ENCODE data around the gene MEGF8.

MEGF8 gene

GRCh38 chr19:42380155-42380554, 54.7 kb downstream of the MEGF8 start:
- no peak for DNase-seq (ENCODE audit: low read depth)

- peak; percentile 56 for DNase-seq (ENCODE audit: low read depth)
Measured at GRCh38 chr19:42386974-42387707, 61.7 kb downstream of the MEGF8 start.

DNA sequence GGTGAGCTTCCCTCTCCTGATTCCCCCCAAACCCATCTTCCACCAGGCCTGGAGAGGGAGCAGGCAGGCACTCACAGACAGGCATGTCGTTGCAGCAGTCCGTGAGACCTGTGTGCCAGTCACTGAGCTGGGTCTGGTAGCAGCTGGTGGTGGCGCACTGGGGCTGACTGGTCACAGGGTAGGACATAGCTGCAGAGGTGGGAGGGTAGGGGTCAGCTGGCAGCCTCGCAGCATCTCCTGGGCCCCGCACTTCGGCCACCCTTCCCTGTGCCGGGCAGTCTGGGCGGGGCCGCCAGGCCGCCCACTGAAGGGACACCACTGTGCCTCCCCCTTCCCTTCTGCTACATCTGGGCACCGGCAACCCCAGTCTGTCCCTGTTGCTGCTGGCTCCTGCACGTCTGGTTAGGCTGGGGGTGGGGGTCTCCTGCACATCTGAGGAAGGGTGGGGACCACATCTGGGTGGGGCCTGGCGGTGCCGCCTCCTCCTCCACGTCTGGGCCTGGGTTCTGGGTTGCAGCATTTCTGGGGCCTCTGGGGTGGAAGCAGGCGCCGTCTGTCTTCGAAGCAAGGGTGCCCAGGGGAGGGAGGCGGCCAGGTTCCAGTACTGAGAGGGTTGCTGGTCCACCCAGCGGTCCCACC, 63.5 kb downstream of the MEGF8 start:
- no peak for DNase-seq (ENCODE audit: low read depth)

DNA sequence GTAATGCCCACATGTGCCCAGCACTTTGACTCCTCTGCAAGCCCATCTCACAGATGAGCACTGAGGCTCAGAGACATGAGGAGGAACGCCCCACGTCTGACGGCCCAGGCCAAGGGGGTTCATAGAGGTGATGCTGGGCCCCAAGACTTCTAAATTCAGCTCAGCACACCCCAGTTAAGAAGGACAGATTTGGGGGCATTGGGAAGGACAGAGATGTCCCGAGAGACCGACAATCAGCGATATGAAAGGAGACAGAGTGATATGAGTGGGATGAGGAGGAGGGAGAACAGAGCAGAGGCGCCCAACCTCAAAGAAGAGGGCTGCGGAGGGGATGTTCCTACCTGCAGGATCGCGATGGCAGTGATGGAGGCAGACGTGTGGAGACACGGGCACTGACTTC, 64.5 kb downstream of the MEGF8 start, which contains the start of gene CNFN:
TSS of gene CNFN (minus strand) at position 399 of the 400 bp plus-strand sequence. CDS start 1,260 bp downstream, outside the sequence.
- DNase-seq (ENCODE audit: low read depth), result no peak

DNA sequence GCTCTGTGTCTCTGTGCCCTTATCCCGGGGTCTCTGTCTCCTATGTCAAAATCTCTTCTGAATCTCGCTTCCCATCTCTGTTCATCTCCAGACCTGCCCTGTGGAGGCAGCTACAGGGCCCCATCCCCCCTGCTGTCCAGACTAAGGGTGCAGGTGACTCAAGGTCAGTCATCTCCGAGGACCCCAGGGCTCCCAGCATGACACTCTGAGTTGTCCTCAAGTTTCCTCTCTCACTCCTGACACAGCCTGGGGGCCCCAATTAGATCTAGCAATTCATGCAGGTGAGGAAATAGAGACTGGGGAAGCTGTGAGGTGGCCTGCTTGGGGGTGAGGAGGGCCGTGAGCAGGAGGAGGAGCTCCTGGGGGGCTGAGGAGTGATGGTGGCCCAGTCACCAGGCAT, 66.7 kb downstream of the MEGF8 start:
- no peak for DNase-seq (ENCODE audit: low read depth)

DNA sequence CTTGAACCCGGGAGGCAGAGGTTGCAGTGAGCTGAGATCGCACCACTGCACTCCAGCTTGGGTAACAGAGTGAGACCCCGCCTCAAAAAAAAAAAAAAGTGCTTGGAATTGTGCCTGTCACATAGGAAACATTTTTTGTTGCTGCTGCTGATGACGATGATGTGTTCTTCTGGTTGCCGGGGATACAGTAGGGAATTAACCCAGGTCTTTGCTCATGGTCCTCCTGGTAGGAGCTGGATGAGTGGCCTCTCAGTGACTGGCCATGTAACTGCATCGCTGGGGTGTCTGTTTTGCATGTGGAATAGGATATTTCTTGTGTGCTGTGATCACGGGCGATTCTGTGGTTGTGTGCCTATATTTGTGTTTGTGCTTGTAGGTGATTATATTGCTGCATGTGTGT, 69.3 kb downstream of the MEGF8 start:
- DNase-seq (ENCODE audit: low read depth), result no peak

- DNase-seq (ENCODE audit: low read depth), result peak; percentile 82
Measured at GRCh38 chr19:42396381-42397262, 71.2 kb downstream of the MEGF8 start.

DNA sequence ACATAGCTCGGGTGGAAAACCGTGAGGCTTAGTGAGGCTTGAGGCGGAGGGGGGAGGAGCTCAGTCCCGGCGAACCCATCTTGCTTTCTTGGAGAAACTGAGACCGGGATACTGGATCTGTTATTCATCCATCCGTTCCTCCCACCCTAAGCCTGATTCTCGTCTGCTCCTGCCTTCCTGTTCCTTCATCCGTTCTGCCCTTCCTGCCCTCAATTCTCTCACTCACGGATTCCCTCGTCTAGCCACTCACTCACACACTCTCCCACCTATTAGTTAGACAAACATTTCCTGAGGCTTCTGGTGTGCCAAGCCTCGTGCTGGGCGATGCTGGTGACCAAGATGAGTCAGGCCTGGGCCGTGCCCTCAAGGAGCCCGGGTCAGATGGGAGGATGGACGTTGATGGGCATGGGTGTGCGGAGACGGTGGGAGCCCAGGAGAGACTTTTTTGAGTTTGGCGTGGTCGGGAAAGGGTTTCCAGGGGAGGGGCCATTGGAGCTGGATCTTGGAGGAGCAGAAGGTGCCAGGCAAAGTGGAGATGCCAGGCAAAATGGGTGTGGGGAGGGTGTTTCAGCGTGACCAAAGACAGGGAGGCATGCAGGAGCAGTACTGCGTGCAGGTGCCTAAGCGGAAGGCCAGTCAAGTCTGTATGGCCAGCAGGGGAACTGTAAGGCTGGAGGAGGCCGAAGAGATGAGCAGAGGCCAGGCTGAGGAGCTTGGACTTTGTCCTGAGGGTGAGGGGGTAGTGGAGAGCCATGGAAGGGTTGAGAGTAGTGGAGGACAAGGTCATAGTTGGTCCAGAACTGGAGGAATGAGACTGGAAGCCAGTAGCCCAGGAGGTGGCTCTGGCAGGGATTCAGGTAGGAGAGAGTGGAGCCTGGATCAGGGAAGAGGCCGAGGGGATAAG, 72.1 kb downstream of the MEGF8 start:
- DNase-seq (ENCODE audit: low read depth), result no peak

DNA sequence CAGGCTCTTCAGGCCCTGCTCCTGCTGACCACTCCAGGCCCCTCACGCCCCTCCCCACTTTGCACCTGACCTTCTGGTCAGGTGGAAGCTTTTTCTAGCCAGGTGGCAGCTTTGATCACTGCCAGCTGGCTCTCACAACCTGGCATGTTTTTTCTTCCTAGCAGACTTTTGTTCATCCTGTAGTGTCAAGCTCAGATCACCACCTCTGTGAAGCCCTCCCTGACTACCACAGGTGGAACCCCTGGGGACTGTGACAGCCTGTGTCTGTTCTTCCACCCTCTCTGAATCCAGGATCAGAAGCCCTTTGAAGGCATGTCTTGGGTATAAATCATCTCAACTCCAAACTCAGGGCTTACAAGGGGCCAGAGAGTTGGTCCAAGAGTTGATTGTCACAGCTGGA, 75.0 kb downstream of the MEGF8 start:
- DNase-seq (ENCODE audit: low read depth), result no peak

- DNase-seq (ENCODE audit: low read depth), result peak; percentile 76
Measured at GRCh38 chr19:42401365-42402303, 76.2 kb downstream of the MEGF8 start.

DNA sequence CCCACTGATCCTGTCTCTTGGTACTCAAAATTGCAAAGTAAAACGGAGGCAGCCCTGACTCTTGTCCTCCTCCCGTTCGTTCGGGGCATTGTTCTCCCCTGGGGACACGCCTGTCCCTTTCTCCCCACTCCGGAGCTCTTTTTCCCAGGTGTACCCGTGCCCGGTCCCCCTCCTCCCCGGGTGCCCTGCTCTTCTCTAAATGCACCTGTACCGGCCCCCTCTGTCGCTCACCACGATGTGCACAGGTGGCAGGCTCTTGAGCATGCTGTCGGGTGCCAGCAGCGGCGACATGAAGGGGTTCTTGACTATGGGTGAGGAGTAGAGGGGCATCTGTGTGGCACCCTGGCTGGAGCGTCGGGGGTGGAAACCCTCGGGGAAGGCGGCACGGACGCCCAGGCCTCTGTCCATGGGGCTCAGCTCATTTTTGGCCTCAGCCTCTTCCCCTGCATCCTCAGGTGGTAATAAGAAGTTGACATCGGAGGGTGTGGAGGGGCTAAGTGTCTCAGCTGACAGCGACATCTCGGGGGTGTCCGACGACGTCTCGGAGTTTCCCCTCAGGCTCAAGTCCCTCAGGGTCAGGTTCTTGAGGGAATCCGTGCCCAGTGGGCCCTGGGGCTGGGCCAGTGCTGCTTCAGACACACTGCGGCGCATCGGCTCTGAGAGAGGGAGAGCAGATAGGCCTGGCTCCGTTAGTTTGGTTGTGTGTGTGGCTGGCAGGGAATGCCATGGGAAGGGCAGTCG, 77.1 kb downstream of the MEGF8 start:
- DNase-seq (ENCODE audit: low read depth), result no peak

DNA sequence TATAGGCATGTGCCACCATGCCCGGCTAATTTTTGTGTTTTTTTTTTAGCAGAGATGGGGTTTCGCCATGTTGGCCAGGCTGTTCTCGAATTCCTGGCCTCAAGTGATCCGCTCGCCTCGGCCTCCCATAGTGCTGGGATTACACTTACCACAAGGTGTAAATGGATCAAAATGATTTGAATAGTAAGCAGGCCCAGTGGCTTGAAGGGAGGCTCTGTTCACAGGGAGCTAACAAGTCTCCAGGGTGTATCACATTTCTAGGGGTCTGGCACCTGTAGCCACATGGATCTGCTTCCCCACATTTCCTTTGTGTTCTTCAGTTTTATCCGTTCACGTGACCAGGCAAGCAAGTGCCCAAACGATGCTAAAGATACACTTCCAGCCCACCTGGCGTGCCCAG, 78.2 kb downstream of the MEGF8 start:
- DNase-seq (ENCODE audit: low read depth), result no peak

GRCh38 chr19:42406111-42406510, 80.7 kb downstream of the MEGF8 start:
- no peak for DNase-seq (ENCODE audit: low read depth)

DNA sequence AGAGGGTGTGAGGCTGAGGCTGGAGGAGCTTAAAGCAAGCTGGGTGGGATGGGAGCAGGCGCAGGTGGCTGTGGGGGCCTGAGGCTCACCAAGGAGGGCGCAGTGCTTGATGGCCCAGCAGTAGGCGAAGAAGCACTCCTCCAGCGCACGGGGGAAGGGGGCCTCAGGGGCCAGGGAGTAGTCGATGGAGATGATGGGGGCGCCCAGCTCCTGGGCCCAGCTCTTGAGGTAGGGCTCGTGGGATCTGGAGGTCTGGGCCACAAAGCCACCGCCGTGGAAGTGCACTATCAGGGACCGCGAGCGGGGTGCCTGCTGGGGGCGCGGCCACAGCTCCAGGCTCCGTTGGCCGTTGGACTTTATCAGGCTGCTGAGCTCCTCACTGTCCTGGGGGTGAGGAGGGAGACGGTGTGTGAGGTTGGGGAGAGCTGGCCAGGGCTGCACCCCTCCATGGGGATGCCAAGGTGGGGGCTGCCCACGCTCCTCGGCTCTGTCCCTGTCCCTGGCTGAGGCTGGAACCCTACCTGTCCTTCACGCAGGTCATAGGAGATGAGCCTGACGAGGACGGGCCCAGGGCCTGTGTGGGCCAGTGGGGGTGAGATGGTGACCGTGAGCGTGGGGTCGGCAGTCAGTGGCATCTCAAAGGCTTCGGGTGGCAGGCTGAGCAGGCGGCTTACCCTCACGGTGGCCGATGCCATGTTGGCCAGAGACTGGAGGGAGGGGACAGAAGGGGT, 81.8 kb downstream of the MEGF8 start:
- no peak for DNase-seq (ENCODE audit: low read depth)

DNA sequence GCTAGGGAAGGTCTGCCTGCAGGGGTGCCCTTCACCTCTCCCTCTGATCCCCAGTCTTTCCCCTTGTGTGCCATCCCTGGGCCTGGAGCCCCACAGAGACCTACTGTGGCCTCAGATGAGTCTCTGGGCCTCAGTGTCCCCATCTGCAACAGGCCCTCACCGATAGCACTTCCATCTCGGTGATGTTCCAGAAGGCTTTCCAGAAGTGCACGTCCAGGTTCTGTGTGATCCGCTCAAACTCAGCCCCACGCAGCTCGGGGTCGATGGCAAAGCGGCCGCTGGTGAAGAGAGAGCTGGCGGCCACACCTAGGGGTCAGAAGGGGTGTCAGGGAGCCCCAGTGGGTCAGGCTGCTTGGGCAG, 82.4 kb downstream of the MEGF8 start:
- no peak for DNase-seq (ENCODE audit: low read depth)

DNA sequence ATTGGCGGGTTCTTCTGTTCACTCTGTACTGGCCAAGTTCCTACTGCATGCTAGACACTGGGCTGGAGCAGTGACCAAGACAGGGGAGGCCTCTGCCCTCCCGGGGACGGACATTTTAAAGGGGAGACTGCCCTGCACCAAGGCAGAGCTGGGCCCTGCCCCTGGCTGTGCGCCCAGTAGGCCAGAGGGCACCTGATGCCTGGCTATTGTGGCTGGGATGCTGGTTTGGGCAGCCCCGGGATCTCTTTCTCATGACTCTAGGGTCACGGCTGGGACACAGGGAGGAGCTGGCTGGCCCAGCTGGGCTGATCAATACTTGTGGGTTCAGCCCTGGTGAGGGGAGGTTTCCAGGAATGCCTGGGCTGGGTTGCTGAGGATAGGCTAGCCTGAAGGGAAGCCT, 84.0 kb downstream of the MEGF8 start:
- DNase-seq (ENCODE audit: low read depth), result no peak

DNA sequence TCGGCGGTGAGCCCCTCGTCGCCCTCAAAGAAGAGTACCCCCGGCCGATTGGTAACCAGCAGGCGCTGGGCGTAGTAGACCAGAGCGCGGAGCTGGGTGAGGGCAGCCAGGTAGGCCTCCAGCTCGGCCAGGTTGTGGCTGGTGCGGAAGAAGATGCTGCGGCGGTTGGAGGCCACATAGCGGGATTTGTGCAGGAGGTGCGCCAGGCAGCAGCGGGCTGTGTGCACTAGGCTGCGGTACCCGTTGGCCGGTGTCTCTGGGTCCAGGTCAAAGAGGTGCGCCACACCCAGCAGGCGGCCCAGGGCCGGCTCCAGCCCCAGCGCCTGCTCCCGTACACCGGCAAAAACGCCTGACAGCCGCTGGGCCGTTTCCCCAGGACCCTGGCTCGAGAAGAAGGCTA, 84.9 kb downstream of the MEGF8 start:
- DNase-seq (ENCODE audit: low read depth), result no peak

- no peak for DNase-seq (ENCODE audit: low read depth)
Measured at GRCh38 chr19:42411581-42412178, 86.2 kb downstream of the MEGF8 start.

DNA sequence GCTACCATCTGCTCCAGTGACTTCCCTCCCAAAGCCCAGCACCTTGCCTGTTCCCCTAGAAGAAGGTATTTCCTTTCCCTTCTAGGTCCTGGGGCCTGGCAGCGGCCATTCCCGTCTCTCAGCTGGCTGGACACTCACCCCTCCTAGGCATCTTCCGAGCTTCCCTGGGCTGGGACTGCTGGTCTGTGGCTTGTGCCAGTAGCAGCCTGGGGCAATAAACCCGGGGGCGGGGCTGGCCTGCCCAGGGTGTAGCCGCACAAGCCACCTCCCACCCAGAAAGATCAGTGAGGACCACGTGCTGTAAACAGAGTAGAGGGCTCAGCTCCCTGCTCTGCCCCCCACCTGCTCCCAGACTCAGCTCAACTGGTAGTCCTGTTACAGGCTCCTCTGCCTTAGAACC, 86.8 kb downstream of the MEGF8 start:
- DNase-seq (ENCODE audit: low read depth), result no peak
